Sigmoid colon (tissue), 7 donors: ENCODE results near the gene UBAP1L. TPM values are rescaled to one million over a fixed set of nuclear protein-coding genes. Genes with fewer than 3 reads are reported as not detected.
A peak's percentile ranks its signal among the peaks of the same experiment; 100 is the strongest.

Experiments used
- DNase-seq: peaks from one replicate; pipeline ENCODE4 v3.0.0-alpha.2; 2019
- H3K27ac ChIP-seq, 4 donors: fragments of 200-600 bp; sonication (generic); one replicate each; pipeline ENCODE4 v1.5.1; 2016 to 2019; ENCODE audit warnings: mild to moderate bottlenecking in 1 of 4
- H3K27me3 ChIP-seq, 3 donors: fragments of 200-600 bp; sonication (generic); one replicate each; pipeline ENCODE4 v1.5.1; 2019; ENCODE audit warnings: mild to moderate bottlenecking in 1 of 3
- H3K36me3 ChIP-seq, 4 donors: fragments of 200-600 bp; sonication (generic); one replicate each; pipeline ENCODE4 v1.5.1; 2016 to 2019
- H3K4me1 ChIP-seq, 4 donors: fragments of 200-600 bp; sonication (generic); one replicate each; pipeline ENCODE4 v1.5.1; 2017 to 2019
- H3K4me3 ChIP-seq, 4 donors: fragments of 200-600 bp; sonication (generic); one replicate each; pipeline ENCODE4 v1.5.1; 2017 to 2019; ENCODE audit warnings: mild to moderate bottlenecking in 2 of 4, moderate library complexity in 1 of 4
- H3K9me3 ChIP-seq, 4 donors: fragments of 200-600 bp in 3 of 4; sonication (generic) in 3 of 4; one replicate each; pipeline versions ENCODE4 v1.5.1 to v1.6.1; 2013 to 2019
- CTCF ChIP-seq, 4 experiments: fragments of 450-650 bp in 3 of 4; fragments of 200-600 bp in 1 of 4; IDR thresholded peaks; one replicate each; pipeline ENCODE4 v1.5.1; 2016 to 2019; ENCODE audit warnings: antibody characterized with exemption in 4 of 4, mild to moderate bottlenecking in 3 of 4, moderate library complexity in 2 of 4
- EP300 ChIP-seq, 4 donors: sonication (generic); formaldehyde crosslinking; IDR thresholded peaks; one replicate each; pipeline ENCODE4 v1.6.1; 2017; ENCODE audit warnings: antibody characterized with exemption in 4 of 4
- POLR2A ChIP-seq, 2 donors: fragments of 450-650 bp; IDR thresholded peaks; one replicate each; pipeline ENCODE4 v1.6.1; 2016; ENCODE audit warnings: antibody characterized with exemption in 2 of 2, mild to moderate bottlenecking in 2 of 2, moderate library complexity in 2 of 2
- POLR2AphosphoS5 ChIP-seq, 4 donors: sonication (generic); formaldehyde crosslinking; IDR thresholded peaks; one replicate each; pipeline ENCODE4 v1.6.1; 2017; ENCODE audit warnings: antibody characterized with exemption in 4 of 4
- WGBS, 2 donors: extraction: QIAGEN DNeasy Blood & Tissue Kit; methylation state at CpG; one replicate each; pipeline ENCODE4 v1.1.7; 2013; 5-methylcytosine and 5-hydroxymethylcytosine counted together
- intact Hi-C: fragments of 100-400 bp; cut with DNase I; formaldehyde crosslinking; loops from one replicate; pipeline ENCODE4 v1.15.1; 2023
- polyA plus RNA-seq, 3 donors: library from polyadenylated mRNA; stranded (reverse); fragments of 200-250 nt; gene quantifications; one replicate each; pipeline ENCODE4 v1.2.3, GENCODE V29; 2013
- total RNA-seq, 4 donors: library from RNA; depleted of rRNA; stranded (reverse); fragments of >200 nt; gene quantifications; one replicate each; pipeline ENCODE4 v1.1.0, GENCODE V29; 2016
- donor health status: healthy with polysubstance abuse.
- donor health status: Bipolar disorder and iron deficiency.
- donor health status: healthy.

UBAP1L gene
- total and polyA plus RNA-seq, 7 donors, result 0.23 to 5.7 (median 4.0) TPM; not detected in 1

DNA sequence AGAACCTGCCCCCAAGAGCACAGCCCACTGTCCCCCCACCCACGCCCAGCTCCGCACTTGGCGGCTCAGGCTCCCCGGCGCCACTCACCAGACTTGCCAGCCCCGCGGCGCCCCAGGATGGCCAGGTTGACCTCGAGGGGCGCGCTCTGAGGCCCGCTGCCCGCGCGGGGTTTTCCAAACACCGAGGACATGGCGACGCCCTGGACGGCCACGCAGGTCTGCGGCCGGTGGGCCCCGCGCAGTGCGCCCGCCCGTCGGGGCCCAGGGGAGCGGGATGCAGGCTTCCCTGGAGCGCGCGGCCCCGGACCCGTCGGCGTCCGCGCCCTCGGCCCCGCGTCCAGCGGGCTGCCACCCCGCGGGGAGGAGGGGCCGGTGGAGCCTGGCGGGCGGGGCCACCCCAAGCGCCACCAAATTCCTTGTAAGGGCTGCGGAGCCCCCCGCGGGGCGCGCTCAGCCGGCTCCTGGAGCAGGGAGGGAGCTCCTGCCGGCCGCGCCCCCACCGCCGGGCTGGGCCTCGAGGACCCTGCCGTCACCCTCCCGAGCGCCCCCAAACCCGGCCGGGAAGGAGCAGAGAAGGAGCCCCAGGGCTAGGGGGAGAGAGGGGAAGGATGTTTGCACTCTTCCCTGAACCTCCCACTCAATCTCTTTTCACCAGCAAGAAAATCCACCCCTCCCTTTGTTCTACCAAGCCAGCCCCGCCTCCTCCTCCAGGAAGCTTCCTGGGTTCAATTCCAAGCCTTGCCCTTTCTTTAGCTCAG is 47.2 kb downstream of the UBAP1L start, which contains the start of gene RASL12:
Gene RASL12 (minus strand): TSS at position 347 of the 758 bp plus-strand sequence. CDS start 156 bp downstream, at position 191.
- Histone ChIP-seq H3K4me1 (peaks cover 0 to 96% (median 74%) of the 10 kb centered on the region in 4 donors), H3K9me3 (no peaks in the 10 kb centered on the region), H3K27ac (peak within 1 kb of the TSS; percentile 83 to 96 (median 94)), H3K4me3 (peak within 1 kb of the TSS; percentile 57 to 83 (median 72)), H3K36me3 (no peaks in the 10 kb centered on the region), H3K27me3 (peaks cover 0 to 4% (median 0%) of the 10 kb centered on the region in 3 donors)
- 4 to 7% methylated on average over 66 of the region's 66 CpGs for WGBS, 2 donors
- peak in 2 of 4 donors; percentile 37 to 43 for TF ChIP-seq POLR2AphosphoS5 (IDR thresholded peaks at IDR 0.05)
- TF ChIP-seq POLR2A (IDR thresholded peaks at IDR 0.05), result no peak
- TF ChIP-seq EP300 (IDR thresholded peaks at IDR 0.05), result no peak
- no peak for TF ChIP-seq CTCF (IDR thresholded peaks at IDR 0.05)
- intact Hi-C loops, result no loop called here
- DNase-seq, result no peak

- H3K9me3 ChIP-seq, result no peaks in the 10 kb centered on the region
- H3K4me1 ChIP-seq, result peaks cover 0 to 98% (median 76%) of the 10 kb centered on the region in 4 donors
- H3K36me3 ChIP-seq, result no peaks in the 10 kb centered on the region
- 33 to 44% methylated on average over 8 of the region's 8 CpGs for WGBS, 2 donors
- peak overlapping the region; percentile 83 to 96 (median 94) for H3K27ac ChIP-seq
- H3K4me3 ChIP-seq, result peak overlapping the region; percentile 57 to 83 (median 72)
- intact Hi-C loops, result no loop called here
- H3K27me3 ChIP-seq, result peaks cover 0 to 4% (median 0%) of the 10 kb centered on the region in 3 donors
- TF ChIP-seq POLR2A (IDR thresholded peaks at IDR 0.05) (no peak), EP300 (IDR thresholded peaks at IDR 0.05) (no peak), POLR2AphosphoS5 (IDR thresholded peaks at IDR 0.05) (no peak), CTCF (IDR thresholded peaks at IDR 0.05) (no peak)
- DNase-seq, result no peak
Measured at GRCh38 chr15:65067317-65067644, 47.7 kb downstream of the UBAP1L start.

GRCh38 chr15:65066635-65067316 is 48.2 kb downstream of the UBAP1L start:
- peaks cover 0 to 97% (median 72%) of the 10 kb centered on the region in 4 donors for H3K4me1 ChIP-seq
- DNase-seq, result peak; percentile 80
- H3K27ac ChIP-seq, result peak overlapping the region; percentile 83 to 96 (median 94)
- H3K9me3 ChIP-seq, result no peaks in the 10 kb centered on the region
- WGBS, 2 donors, result 50 to 59% methylated on average over 9 of the region's 9 CpGs
- TF ChIP-seq POLR2AphosphoS5 (IDR thresholded peaks at IDR 0.05) (peak in 2 of 4 donors; percentile 19 to 56), EP300 (IDR thresholded peaks at IDR 0.05) (no peak)
- peak overlapping the region; percentile 57 to 83 (median 72) for H3K4me3 ChIP-seq
- intact Hi-C loops, result no loop called here
- H3K27me3 ChIP-seq, result peaks cover 0 to 4% (median 0%) of the 10 kb centered on the region in 3 donors
- no peaks in the 10 kb centered on the region for H3K36me3 ChIP-seq

GRCh38 chr15:65066001-65066634 is 48.9 kb downstream of the UBAP1L start:
- intact Hi-C loops, result no loop called here
- Histone ChIP-seq H3K4me3 (peak overlapping the region; percentile 57 to 83 (median 72)), H3K36me3 (no peaks in the 10 kb centered on the region), H3K9me3 (no peaks in the 10 kb centered on the region), H3K27ac (peak overlapping the region; percentile 83 to 96 (median 94)), H3K4me1 (peaks cover 0 to 96% (median 71%) of the 10 kb centered on the region in 4 donors), H3K27me3 (peaks cover 0 to 4% (median 0%) of the 10 kb centered on the region in 3 donors)
- DNase-seq, result no peak
- no peak for TF ChIP-seq CTCF (IDR thresholded peaks at IDR 0.05)
- no peak for TF ChIP-seq POLR2AphosphoS5 (IDR thresholded peaks at IDR 0.05)
- TF ChIP-seq EP300 (IDR thresholded peaks at IDR 0.05), result no peak
- TF ChIP-seq POLR2A (IDR thresholded peaks at IDR 0.05), result no peak
- WGBS, 2 donors, result 75 to 78% methylated on average over 3 of the region's 3 CpGs
